Stimulated activated CD4-positive, alpha-beta T cell treated with anti-CD3 and anti-CD28 coated beads, Interleukin-15, amount 100 ng/mL, for 24 hours (primary cell): ENCODE data around the gene NFATC1.

Experiments
- DNase-seq: peaks from one replicate; pipeline ENCODE4 v3.0.0-alpha.2; 2020

The NFATC1 gene

DNA sequence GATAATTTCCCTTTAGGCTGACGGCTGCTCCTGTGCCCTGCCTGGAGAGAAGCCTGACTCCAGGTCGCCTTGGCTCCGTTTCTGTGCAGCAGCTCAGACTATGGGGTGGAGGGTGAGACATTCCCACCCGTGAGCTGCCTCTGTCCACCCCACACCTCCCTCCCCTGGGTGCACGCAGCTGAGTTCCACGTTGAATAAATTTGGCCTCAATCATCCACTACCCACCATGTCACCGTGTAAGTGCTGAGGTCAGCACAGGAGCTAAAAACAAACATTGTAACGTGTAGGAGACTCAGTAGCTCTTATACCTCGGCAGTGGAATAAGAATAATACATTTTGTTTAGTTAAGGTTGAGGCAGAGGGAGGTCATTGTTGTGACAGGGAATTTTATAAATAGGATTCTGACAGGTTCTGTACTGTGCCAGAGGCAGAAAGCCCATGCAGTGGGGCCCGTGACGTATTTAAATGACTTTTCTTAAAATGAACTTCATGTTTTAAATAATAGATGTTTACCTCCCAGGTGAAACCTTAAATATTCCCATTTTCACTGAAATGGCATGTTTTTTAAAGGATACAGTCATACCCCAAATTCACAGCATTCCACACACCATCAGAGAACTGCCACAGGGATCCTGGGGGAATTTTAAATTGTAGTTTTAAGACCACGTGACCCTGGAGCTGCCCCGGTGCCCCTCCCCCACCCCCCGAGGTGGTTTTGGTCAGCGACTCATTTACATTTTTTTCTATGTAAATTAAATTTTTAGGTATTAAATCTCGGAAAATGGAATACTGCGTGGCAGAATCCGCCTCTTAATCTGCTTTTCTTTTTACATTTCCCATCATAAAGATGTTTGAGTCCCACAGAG is 50.2 kb downstream of the NFATC1 start:
- DNase-seq, result no peak

DNA sequence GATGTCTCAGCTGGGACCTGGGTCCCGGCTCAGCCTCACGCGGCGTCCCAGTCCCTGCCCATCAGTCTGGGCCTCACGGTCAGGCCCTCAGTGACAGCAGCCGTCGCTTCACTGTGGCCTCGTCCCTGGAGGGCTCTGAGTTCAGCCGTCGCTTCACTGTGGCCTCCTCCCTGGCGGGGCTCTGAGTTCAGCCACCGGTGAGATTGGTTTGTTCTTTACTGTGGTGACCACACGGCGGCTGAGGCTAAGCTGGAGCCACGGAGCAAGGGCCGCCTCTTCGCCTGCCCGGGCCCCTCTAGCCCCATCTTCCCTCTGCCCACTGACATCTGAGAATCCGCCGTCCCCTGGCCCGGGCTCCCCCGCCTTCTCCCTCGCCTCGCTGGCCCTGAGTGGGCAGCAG is 51.2 kb downstream of the NFATC1 start:
- DNase-seq, result no peak

DNA sequence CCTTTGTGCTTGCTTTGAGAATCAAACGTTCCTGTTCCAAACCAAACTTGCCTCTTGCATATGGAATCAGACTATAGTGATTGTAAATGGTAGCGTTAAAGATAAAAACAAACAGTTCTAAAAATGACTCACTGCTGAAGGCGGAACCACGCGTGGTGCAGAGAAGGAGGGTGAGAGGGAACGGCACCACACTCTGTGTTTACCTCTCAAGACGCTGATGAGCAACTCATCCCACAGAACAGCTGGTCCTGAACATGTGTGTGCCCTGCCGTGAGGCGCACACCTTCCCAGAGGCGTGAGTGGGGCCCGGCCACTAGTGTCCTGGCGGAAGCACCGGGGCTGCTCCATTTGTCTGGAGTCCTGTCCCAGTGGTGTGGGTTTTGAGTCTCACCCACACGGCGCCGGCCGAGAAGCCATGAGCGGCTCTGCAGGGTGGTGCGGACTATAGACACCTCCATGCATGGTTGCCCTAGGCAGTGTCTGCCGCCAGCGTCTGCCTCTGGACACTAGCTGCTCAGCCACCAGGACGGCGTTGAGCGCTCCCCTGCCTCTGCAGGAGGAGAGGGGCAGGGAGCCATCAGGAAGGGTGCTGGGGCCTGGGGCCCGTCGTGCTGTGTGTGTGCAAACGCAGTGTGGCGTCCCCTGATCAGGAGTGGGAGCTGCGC is 52.1 kb downstream of the NFATC1 start:
- peak; percentile 31 for DNase-seq

DNA sequence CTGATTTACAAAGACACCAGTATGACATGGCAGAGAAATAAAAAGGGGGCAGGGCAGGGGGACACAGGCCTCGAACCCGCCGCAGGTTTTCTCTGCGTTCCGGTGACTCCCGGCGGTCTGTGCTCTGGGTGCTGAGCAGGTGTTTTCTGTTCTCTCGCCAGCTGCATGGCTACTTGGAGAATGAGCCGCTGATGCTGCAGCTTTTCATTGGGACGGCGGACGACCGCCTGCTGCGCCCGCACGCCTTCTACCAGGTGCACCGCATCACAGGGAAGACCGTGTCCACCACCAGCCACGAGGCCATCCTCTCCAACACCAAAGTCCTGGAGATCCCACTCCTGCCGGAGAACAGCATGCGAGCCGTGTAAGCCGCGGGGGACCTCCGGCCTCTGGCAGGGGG is 52.9 kb downstream of the NFATC1 start:
- no peak for DNase-seq

DNA sequence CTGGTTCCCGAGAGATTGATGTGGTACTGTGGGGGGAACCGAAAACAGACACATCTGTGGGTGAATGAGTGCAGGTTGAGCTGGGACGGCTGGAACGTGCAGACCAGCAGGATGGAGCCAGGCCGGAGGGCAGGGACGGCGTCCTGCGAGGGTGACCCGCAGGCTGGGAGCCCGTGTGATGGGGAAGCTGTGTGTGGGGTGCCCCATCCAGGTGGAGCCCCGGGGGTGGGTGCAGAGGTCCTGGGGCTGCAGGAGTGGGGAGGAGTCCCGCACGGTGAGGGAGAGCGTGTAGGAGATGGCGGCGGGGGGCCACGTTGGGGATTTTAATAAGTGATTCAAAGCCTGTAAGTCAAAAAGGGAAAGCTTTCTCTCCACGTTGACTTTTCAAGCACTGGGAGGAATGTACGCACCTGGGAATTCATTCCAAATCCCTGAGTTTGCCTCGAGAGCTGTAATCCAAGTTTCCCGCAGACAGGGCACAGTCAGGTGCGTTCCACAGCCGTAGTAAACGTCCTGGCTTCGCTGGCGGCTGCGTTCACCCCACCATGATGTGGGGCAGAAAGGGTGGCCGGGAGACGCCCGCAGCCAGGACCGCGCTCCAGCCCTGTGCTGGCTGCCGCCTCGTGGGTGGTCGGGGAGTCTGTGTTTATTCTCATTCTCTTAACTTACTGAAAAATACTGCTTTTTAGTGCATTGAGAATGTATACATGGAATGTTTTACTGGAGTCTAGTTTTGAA is 54.0 kb downstream of the NFATC1 start:
- no peak for DNase-seq

DNA sequence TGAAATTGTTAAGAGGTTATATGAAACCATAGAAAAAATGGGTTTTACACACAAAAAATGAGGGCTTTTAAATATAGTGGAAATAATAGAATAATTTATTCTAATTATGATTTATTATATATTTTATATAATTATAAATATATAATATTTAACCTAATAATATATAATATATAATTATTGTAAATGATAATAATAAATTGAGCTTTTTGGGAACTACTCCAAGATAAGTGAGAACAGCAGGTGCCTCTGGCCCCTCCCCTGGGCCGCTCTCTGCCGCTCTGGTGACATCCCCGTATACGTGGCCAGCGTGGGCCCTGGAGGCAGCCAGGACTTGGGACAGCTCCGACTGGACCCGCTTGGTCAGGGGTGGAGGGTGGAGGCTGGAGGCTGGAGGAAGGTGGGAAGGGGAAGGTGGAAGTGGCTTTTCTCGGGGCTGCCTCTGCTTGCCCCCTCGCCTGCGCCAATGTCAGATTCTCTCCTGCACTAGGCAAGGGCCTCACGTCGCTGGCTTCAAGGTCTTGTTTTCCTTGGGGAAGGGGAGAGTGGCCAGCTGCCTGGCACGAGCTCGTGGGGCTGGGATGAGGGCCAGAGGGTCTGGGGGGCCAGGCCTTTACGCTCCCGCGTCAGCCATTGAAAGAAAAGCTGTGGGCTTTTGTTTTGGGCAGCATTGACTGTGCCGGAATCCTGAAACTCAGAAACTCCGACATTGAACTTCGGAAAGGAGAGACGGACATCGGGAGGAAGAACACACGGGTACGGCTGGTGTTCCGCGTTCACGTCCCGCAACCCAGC is 54.8 kb downstream of the NFATC1 start:
- DNase-seq, result no peak

DNA sequence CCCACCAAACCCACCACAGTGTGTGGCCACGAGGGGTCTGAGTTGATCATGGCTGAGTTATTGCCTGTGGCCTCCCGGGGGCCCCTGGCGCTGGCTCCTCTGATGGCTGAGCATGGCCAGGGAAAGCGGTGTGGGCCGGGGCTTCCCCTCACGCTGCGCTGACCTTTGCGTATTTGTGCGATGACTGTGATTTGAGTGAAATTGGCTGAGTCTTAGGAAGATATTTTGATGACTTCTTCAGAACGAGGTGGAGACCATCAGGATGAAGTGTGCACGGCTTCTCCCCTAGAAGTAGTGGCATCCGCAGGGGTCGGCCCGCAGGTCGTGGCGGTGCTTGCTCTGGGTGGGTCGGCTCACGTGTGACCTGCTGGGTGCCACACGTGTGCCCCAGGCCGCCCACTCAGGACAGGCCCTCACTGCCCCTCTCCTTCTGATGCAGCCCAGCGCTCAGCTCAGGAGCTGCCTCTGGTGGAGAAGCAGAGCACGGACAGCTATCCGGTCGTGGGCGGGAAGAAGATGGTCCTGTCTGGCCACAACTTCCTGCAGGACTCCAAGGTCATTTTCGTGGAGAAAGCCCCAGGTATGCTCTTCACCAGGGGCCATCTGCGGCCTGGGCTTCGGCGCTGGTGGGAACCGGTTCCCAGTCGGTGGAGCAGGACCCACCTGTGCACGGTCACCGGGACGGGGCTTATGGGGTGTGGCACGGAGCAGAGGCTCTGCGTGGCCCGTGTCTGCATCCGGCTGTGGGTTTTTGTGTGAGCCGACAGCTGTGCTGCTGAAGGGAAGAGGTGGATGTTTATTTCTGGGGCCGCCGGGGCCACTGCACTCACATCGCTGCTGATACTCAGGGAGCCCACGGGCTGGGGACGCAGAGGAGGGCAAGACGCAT is 55.8 kb downstream of the NFATC1 start:
- DNase-seq, result no peak

DNA sequence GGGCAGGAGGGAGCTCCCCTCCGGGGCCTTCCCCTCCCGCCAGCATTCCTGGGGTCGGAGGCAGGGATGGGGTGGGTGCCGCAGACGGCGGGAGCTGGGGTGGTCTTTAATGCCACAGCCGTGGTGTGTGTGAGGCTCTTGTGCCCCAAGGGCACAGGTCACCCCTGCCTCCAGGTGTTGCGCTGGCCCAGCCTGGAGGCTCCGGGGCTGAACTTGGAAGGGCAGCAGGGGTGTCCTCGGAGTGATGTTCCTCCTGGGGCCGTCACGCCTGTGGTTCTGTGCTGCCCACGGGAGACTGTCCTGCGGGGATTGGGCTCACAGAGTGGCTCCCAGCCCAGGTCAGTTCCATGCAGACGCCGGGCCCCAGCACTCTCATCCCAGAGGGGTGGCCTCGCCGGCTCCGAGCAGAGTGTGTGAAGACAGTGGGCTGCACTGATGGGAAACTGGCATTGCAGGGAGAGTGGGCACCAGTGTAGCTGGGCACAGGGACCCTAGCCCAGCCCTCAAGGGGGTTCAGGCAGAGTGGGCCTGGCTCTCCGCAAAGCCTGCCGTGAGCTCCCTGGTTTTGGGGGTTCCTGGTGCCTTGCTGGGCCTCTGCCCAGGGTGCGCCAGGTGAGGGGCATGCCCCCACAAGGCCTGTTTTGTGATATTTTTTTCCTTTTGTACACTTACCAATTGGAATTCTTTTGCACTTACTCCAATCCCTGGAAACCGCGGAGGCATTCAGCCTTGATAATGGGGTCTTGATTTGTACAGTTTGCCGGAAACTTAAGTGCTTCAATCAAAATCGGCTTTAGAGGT is 56.7 kb downstream of the NFATC1 start:
- no peak for DNase-seq

DNA sequence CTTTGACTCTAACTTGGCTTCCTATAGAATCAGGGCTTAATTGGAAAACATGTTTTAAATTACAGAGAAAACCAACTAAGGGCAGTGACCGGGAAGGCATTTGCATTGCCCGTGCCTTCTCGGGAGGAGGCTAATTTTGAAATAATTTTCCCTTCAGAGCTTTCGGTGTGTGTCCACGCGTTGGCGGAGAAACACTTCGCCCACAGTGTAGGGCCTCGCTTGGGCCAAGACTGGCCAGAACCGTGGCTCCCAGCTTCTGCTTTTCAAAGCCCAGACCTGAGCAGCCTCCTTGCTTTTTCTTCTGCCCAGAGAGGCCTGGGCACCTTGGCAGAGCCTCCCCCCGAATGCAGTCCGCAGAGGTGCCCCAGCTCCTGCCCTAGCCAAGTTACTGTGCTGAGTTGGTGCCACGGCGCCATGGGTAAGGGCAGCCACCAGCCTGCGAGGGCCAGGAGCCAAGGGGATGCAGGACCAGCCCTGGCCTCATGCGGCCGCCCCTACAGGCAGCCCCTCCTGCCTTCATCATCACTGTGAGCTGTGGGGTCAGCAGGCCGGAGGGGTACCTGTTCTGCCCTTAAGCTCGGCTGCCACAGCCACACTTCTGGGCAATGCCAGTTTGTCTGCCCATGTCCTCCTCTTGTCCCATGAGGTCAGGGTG is 57.4 kb downstream of the NFATC1 start:
- no peak for DNase-seq

DNA sequence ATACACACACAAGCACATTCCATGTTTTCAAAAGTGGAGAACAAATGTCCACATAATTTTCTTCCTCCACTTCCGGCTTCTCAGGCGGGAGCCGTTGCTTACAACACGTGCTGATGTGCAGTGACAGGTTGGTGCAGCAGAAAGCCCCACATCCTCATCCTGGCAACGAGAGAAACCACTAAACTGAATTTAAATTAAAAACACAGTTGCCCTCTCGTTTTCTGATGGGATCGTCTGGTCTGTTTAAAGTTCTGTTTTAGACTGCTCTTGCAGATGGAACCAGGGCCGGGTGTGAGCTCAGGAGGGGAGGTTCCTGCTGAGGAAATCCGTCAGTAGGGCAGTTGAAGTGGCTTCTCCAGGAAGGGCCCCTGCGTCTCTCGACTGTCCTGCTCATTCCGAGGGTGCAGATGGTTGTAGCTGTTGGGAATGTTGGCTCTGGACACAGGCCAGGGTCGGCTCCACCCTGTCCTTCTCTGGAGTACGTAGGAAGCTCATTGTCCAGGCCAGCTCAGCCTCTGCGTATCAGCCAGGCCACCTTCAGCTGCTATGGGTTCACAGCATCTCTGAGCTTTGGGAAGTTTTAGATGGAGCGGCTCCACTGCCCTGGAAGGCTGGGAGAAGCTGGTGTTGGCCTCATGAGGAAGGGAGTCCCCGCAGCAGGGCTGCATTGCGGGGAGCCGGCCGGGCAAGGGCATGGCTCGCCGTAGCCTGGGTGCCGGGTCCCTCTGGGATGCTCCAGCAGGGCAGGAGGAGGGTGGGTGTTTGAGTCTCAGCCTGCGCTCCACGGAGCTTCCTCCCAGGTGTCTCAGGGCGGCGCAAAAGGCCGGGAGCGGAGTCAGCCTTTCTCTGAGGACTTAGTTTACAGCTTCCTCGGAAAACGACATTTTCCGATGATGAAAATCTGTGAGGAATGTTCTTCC is 58.3 kb downstream of the NFATC1 start:
- no peak for DNase-seq

DNA sequence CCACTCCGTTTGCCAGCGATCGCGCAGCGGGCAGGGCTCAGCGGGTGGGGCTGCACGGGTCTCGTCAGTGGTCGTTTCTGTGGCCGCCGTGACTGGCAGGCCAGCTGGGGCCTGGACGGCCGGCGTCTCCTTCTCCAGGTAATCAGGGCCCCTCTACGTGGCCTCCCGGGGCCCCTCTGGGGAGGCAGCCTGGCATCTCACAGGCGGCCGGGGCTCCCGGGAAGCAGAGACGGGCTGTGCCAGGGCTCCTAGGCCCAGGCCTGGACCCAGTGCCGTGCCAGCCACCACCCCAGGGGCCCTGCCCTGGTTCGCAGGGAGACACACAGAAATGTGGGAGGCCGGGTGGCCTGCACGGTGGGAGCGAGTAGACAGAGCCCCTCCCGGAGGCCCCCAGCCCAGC is 59.5 kb downstream of the NFATC1 start:
- no peak for DNase-seq

DNA sequence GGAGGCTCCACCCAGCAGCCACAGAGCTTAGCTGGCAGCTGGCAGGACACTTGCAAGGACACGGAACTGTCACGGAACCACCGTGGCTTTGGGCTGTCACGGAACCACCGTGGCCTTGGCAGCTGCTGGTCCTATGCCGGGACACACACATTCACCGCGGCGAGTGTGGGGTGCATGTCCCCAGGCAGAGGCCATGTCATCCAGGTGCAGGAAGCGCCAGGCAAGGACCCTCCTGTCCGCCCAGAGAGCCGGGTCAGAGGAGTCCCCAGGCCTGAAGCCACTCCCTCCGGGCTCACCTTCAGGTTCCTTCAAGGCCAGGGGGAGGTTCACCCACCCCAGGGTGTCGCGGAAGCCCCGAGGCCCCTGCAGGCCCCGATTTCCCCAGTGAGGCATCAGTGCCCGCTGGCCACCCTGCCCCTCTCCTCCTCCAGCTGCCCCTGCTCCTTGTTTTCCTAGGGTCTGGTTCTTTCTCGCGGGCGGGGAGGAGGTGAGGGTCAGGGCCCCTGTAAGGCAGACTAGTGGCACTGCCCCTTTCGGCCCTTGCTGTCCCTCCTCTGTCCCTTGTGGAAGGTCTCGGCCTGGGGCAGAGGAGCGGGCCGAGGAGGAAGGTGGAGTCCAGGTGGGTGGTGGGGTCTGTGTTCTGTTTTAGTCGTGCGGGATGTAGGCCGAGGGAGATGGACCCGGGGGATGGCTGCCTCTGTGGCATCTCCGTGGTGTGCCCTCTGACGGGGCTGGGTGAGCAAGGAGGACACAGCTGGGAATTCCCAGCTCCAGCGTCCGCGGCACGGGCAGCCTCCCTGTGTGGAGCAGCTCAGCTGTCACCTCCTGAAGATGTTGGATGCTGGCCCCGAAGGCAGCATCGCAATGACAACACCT is 60.6 kb downstream of the NFATC1 start:
- no peak for DNase-seq

DNA sequence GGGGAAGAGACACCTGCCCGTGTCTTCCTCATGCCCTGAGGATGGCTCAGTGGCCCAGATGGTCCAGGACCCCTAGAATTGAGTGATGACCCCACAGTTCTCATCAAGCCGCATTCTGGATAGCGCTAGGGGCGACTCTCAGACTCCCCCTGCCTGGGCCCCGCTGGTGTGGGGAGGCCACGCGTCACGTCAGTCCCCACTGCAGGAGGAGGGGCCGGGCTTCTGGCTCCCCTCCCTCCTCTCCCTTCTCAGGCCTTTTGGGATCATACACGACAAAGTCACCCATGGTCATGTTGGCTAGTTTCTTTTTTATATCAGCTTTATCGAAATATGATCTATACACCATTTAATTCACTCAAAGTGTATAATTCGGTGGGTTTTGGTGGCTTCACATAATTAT is 61.5 kb downstream of the NFATC1 start:
- DNase-seq, result no peak

DNA sequence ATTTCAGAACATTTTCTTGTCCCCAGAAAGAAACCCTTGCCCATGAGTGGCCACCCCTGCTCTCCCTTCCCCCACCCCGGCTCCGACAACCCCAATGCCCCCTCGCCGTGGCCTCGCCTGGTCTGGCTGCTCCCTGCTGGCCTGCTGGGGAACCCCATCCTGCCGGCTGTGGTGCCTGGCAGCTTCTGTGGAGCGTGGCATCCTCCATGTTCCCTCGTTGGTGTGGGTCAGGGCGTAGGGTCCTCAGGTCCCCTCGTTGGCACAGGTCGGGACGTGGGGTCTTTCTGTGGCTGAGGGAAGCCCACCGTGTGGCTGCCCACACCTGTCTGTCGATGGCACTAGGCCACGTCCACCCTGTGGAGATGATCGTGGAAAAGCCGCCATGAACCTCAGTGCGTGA is 61.9 kb downstream of the NFATC1 start:
- no peak for DNase-seq

DNA sequence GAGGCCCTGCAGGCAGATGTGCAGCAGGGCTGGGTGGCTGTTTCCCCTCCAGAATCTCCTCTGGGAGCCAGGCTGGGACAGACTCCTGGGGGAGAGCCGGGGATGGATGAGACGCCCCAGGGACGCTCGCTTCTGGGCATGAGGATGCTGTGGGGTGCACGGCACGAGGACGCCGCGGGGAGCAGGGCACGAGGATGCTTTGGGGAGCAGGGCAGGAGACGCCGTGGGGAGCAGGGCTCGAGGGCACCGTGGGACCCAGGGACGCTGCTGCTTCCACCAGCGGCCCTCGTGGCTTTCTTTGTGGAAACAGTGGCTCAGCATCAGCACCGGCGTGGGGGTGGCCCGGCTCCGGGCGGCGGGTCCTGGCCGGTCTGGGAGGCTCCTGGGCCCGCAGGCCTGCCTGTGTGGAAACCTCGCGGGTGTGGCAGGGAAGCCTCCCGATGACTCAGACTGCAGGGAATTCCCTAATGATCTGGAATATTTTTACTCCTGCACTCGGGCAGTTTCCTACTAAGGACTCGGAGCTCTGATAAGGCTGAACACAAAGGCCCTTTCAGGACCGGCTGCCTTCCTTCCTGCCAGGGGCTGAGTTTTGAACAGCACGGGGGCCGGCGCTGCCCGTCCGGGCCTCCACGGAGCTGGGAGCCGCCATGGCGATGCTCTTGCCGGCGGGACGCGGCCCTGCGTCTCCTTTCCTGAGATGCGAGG is 62.6 kb downstream of the NFATC1 start:
- DNase-seq, result no peak

DNA sequence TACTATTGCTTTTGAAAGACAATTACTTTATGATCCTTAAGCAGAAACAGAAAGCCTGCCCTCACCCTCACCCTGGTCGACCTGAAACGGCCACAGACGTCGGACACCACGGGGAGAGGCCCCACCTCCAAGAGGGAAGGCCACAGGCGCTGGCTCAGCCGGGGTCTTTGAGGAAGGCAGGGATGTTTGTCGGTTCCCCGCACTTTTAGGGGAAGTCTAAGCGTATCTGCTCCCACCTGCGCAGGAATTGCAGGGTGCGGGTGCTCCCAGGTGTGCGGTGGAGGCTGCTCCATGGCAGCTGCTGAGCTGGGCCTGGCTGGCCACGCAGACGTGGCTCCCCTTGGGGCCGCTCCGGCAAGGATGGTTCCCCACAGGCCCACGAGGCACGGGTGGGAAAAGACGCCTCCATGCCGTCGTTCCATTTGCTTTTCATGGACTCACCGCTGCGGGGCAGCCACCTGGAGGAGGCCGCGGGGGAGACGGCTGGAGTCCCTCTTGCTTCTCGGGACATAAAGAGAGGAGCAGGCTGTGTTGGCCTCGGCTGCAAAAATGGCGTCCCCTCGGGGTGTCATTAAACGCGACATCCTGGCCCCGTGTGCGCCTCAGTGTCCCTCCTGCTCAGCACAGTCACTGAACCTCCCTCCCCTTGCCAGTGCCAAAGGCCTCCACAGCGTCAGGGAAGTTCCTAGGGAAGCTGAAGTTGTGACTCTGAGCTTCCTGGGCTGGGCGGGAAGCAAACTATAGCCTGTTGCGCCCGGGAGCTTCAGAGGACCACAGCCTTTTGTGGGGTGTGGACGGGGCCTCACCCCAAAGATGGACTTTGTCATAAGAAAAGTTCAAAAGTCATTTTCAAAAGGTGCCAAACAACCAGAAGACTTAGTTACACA is 63.4 kb downstream of the NFATC1 start:
- DNase-seq, result no peak
